HG02885 (cell line): ENCODE measurements around the gene CHRNE.

Experiments used
- ATAC-seq: cut with Tn5 transposase; IDR thresholded peaks from one replicate; pipeline ENCODE4 v1.9.1; 2021; ENCODE audit warnings: mild to moderate bottlenecking; ENCODE audit not compliant: unreplicated experiment, poor library complexity

The CHRNE gene

DNA sequence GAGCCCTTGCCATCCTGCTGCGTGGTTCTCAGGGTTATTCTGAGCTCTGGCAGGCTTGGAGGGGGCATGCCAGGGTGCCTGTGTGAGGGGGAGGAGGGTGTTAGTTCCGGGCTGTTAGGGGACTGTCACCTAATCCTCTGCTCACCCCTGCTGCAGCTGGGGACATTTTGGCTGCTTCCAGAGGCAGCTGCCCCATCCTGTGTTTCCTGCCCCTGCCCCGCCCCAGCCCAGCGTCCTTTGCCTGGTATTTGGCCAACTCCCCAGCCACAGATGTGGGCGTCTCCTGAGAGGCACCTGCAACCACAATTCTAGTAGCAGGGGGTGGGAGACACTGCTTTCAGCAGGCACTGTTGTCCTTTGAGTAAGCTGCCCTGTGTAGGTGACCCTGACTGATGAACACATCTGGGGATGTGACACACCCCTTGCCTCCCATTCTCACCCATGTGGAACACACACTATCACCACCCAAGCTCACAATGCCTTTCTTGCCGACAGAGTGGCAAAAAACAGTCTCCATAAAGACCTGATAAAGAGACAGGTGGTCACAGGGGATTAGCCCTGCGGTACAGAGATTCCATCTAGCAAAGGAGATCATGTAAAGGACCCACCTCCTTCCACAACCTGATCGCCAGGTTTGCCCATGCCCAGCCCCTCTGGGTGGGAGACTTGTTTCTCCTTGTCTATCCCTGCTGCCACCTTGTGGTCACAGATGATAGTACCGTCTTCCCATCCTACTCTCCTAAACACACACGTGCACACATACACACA, at the start of gene CHRNE:
Gene CHRNE (minus strand): TSS at position 48 of the 768 bp plus-strand sequence. CDS start 35 bp downstream, at position 13.
- no peak for ATAC-seq

DNA sequence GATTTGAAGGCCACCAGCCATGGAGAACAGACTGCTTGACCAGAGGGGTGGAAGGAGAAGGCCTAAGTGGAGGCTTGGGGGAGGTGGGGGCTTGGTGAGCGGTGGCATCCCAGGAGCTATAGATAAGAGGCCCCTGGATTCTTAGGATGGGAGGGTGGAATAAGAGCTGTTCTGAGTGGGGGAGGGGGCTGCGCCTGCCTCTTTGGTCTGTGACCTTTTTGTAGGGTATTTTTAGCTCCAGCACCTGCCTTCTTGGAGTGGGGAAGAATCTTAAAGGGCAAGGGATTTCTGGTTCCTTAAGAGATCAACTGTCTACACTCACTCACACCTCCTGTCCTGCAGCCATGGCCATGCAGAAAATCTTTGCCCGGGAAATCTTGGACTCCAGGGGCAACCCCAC, 48.6 kb upstream of the CHRNE start:
- no peak for ATAC-seq

DNA sequence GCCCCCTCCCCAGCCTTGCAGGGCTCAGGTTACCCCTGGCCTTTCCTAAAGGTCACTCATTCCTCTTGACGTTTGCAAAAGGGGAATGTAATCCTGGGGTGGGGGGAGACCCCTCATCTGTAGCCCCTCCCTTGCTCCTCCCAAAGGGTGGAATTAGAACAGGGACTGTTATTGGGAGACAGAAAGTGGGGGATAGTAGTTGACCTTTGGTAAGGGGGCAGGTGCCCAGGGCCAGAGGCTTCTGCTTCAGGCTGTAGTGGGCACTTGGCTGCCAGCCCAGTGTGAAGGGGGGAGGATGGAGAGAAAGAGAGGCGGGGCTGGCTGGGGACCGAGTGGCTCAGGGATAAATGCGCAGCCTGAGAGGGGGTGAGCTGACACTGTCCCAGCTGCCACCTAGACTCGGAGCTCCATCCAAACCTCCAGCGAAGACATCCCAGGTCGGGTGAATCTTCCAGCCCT, 47.9 kb upstream of the CHRNE start, which contains the start of gene ENO3:
Gene ENO3 (plus strand): TSS at position 374 of the 459 bp plus-strand sequence. CDS start 711 bp downstream, outside the sequence.
- no peak for ATAC-seq

- no peak for ATAC-seq
Observed at GRCh38 chr17:4950075-4950745, 47.3 kb upstream of the CHRNE start.

GRCh38 chr17:4949321-4950074, 46.6 kb upstream of the CHRNE start:
- peak; percentile 30 for ATAC-seq

DNA sequence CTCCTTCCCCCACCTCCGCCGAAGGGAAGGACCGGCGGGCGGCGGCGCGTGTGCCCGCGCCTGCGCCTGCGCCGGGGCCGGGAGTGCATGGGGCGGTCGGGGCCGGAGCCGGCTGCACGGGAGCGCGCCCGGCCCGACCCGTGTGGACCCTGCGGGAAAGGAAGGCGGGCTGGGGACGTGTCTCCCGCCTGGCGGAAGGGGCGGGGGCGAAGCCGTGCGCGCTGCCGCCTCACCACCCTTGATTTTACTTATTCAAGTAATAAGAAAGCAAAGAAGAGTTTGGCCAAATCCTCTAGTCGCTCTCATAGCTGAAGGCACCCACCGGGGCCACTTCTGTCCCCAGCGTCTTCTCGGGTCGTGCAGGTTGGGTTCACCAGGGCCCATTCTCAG, 46.0 kb upstream of the CHRNE start:
- ATAC-seq, result peak; percentile 44

DNA sequence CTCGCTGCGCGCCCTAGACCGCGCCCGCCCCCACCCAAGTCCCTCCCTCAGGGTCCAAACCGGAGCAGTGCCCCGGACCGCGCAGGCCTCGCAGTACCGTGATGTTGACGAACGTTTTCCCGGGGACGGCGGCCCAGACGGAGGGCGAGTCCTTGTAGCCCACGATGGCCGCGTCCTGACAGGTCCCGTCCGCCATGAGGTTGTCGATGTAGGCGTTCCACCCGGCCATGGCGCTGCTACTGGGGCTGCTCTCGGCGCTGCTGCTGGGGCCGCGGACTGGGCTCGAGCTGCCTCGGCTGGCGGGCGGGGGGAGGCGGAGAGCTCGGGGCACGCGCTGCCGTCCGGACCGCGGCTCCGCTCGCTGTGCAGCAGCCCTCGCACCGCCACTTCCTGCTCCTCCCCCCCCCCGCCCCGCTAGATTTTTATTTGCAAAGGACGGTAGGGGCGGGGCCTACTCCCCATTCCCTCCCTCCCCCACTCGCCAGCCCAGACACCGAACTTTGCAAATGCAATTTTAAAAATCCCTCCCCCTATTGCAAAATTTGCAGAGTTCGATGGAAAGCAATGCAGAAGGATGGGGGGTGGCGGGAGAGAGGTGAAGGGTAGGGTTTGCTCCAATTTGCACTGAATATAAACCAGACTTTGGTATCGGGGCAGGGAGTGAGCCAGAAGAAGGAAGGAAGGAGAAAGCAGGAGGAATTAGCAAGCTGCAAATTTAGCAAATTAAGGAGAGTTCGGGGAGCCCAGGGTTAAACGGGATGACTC, 45.5 kb upstream of the CHRNE start, which contains the start of gene PFN1:
Gene PFN1 (minus strand): TSS at position 365 of the 765 bp plus-strand sequence. CDS start 136 bp downstream, at position 229.
- ATAC-seq, result peak; percentile 27

DNA sequence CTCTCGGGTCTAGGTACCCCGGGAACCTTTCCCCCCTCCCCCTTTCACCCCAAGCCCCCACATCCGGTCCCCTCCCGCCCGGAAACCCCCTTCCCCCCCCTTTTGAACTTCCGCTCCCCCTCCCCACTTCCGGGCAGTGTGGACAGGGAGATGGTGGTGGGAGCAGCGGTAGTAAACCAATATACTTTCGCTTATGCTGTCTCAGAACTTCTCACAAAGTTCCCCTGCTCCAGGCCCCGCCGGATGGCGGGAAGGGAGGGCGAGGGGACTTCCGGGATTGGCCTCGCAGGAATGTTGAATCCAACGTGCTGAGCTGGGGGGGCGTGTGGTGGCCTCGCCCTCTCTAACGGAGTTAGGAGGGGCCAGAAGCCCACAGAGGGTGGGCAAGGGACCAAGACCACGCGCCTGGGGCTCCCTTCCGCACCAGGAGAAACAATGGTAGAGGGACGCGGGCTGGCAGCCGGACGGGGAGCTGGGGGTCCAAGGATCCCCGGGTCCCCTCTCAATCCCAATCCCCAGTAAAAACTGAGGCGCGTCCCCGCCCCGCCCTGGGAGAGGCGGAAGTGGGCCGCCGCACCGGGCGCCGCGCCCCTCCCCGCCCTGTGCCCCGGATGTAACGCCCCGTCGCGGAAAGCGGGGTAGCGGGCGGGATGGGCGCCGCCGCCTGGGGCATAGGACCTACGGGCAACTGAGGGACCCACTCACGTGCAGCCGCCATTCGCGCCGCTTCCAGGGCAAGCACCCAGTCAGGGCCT, 44.7 kb upstream of the CHRNE start:
- ATAC-seq, result peak; percentile 13

DNA sequence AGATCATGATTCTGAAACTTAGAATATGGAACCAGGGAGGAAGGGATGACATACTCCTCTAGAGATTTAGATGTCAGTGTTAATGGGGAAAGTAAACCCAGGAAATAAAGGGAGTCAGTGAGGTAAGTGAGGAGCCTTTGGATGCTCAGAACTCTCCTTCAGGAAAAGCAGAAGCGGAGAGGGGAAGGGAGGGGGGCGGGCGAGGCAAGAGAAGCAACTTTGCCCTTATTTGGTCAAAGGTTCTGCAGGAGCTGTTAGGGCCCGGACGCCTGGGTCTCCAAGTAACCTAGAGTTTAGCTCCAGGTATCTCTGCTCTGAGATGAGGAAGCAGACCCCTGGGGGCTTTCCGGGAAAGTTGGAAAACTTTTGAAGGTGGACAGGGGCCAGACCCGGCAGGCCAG, 44.1 kb upstream of the CHRNE start:
- no peak for ATAC-seq

- no peak for ATAC-seq
Observed at GRCh38 chr17:4946312-4946976, 43.5 kb upstream of the CHRNE start.

GRCh38 chr17:4945944-4946280, 43.0 kb upstream of the CHRNE start:
- no peak for ATAC-seq

DNA sequence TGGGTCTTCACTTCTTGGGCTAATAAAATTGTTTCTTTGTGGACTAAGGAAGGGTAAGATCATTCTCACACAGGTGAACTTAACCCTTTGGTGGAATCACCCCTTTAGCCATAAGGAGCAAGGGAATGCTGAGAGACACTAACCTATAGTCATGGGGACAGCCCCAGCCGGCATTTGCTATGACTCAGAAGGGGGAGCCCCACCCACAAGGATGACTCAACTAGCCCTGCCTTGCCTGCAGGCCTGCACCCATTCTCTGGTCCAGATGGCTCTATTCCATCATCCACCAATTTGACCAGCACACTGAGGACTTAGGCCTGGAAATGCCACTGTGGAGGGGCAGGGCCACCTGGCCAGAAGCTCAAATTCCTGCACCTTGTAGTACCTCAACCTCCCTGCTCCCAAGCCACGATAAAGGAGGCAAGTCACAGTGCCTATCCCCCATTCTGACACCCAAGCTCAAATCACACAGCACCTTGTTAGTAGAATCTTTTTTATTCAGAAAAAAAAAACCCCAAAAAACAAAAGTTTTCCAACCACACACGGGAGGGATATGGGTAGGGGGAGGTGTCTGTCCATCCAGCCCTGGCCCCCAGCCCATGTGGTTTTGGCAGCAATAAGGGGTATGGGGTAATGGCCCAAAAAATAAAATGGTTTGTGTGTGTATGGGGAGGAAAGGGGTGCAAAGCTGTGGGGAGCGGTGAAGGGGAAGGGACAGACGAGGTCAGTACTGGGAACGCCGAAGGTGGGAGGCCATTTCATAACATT, 42.5 kb upstream of the CHRNE start:
- ATAC-seq, result peak; percentile 21

- ATAC-seq, result no peak
Observed at GRCh38 chr17:4944554-4945175, 41.8 kb upstream of the CHRNE start.

- ATAC-seq, result no peak
Observed at GRCh38 chr17:4944163-4944553, 41.3 kb upstream of the CHRNE start.

DNA sequence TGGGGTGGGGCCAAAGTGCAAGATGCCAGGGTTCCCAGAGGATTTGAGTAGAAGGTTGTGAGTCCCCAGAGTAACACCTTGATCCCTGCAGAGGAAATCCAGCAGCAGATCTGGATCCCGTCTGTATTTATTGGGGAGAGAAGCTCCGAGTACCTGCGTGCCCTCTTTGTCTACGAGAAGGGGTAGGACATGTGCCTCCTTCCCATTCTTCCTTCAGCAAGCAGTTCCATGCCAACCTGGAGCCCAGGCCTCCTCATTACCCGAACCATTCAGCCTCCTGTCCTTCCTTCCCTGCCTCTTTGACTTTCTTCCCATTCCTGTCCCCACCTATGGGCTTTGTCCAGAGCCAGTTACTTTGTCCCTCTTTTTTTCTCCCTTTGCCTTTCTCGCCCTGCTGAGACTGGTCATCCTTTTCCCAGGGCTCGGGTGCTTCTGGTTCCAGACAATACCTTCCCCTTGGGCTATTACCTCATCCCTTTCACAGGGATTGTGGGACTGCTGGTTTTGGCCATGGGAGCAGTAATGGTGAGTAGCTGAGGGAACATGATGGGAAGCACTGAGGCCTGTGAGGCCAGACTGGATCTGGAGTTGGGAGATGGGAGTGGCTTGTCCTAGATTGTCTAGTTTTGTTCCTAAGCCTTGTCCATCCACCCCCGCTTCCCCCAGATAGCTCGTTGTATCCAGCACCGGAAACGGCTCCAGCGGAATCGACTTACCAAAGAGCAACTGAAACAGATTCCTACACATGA, 40.0 kb upstream of the CHRNE start:
- no peak for ATAC-seq

DNA sequence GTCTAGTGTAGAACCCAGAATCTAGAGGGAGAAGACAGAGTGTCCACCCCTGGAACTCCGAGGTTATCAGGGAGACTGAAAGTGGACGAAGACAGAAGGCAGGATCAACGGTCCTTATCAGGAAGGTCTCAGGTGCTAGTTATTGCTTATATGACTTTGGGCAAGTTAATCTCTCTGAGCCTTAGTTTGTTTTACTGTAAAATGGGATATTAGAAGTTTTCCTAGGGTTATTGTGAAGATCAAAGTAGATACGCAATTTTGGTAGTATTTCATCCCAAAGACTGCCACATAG, 38.4 kb upstream of the CHRNE start:
- ATAC-seq, result no peak

- ATAC-seq, result no peak
Observed at GRCh38 chr17:4940555-4941318, 37.8 kb upstream of the CHRNE start.
